ENCODE data around the gene HOXB2. TPM values are rescaled to one million over a fixed set of nuclear protein-coding genes. Genes with fewer than 3 reads are reported as not detected.

The HOXB2 gene
- 2.0 TPM for total RNA-seq (2013)
- polyA plus RNA-seq = 1 to 10 TPM; 1.6 to 3.8 (median 3.3) TPM
- 1.5 and 2.6 TPM in 2 replicates for polyA minus RNA-seq
- 0.44 to 2.9 (median 1.5) reads per million in 11 experiments for total RNA-seq

GRCh38 chr17:48545022-48545375 lies at the start of gene HOXB2:
TSS of gene HOXB2 (minus strand) at chr17:48545109. CDS start at chr17:48544911, 198 bp downstream.
- peak within 1 kb of the TSS; percentile 81 to 92 for H3K4me3 Mint-ChIP-seq
- intact Hi-C loops (cut with micrococcal nuclease) = no loop called here
- H2AFZ ChIP-seq (ENCODE audit: insufficient read depth, low read depth, low read length, poor library complexity, severe bottlenecking) = peak within 1 kb of the TSS; percentile 97
- peaks cover 0 to 27% (median 18%) of the 10 kb centered on the region in 7 donors for H3K9me3 Mint-ChIP-seq
- H3K9me3 ChIP-seq (replicated peaks in 1 of 2; ENCODE audit: control insufficient read depth in 1 of 2, insufficient read depth in 1 of 2, low read length in 2 of 2) = no peaks in the 10 kb centered on the region
- peak within 1 kb of the TSS; percentile 57 for H3K9ac ChIP-seq (ENCODE audit: insufficient read depth, low read length, poor library complexity, severe bottlenecking)
- H3K27ac Mint-ChIP-seq = peak within 1 kb of the TSS in 6 of 7 donors; percentile 2 to 90 (median 61)
- peaks cover 35 to 78% of the 10 kb centered on the region in 2 donors for H3K27me3 ChIP-seq (ENCODE audit: control insufficient read depth in 2 of 2, insufficient read depth in 2 of 2, low read length in 2 of 2)
- H3K27me3 Mint-ChIP-seq (ENCODE audit: low read depth in 3 of 3) = peaks cover 78 to 85% (median 83%) of the 10 kb centered on the region in 3 donors
- peak within 1 kb of the TSS in 1 of 2 donors; percentile 42 for H3K27ac ChIP-seq (ENCODE audit: low read depth in 1 of 2, low read length in 2 of 2)
- H3K36me3 Mint-ChIP-seq = peaks cover 5 to 17% of the 10 kb centered on the region in 2 donors
- H3K4me2 ChIP-seq (replicated peaks; ENCODE audit: extremely low read depth, low read length, poor library complexity, severe bottlenecking) = peak within 1 kb of the TSS; percentile 73
- H4K20me1 ChIP-seq (ENCODE audit: insufficient read depth, low read length) = no peaks in the 10 kb centered on the region
- H3K4me1 ChIP-seq (ENCODE audit: control insufficient read depth in 1 of 2, insufficient read depth in 2 of 2, low read length in 2 of 2) = peaks cover 41 to 58% of the 10 kb centered on the region in 2 donors
- WGBS (ENCODE audit: insufficient coverage) = no CpG with 5 or more reads among the region's 12 CpGs
- DNase-seq = no peak
- H3K79me2 ChIP-seq (ENCODE audit: insufficient read depth, low read length) = no peaks in the 10 kb centered on the region
- TF ChIP-seq, protein P1, sequence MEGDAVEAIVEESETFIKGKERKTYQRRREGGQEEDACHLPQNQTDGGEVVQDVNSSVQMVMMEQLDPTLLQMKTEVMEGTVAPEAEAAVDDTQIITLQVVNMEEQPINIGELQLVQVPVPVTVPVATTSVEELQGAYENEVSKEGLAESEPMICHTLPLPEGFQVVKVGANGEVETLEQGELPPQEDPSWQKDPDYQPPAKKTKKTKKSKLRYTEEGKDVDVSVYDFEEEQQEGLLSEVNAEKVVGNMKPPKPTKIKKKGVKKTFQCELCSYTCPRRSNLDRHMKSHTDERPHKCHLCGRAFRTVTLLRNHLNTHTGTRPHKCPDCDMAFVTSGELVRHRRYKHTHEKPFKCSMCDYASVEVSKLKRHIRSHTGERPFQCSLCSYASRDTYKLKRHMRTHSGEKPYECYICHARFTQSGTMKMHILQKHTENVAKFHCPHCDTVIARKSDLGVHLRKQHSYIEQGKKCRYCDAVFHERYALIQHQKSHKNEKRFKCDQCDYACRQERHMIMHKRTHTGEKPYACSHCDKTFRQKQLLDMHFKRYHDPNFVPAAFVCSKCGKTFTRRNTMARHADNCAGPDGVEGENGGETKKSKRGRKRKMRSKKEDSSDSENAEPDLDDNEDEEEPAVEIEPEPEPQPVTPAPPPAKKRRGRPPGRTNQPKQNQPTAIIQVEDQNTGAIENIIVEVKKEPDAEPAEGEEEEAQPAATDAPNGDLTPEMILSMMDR (IDR thresholded peaks at IDR 0.05) = no peak
- H3K4me1 Mint-ChIP-seq = peaks cover 62% of the 10 kb centered on the region
- no peaks in the 10 kb centered on the region for H3K36me3 ChIP-seq (replicated peaks in 1 of 2; ENCODE audit: control insufficient read depth in 1 of 2, insufficient read depth in 2 of 2, low read length in 2 of 2)
- H3K4me3 ChIP-seq (replicated peaks in 1 of 3; ENCODE audit: low read depth in 2 of 3, low read length in 3 of 3) = peak within 1 kb of the TSS; percentile 57 to 83 (median 62)

GRCh38 chr17:48593840-48594537 lies 49.1 kb upstream of the HOXB2 start:
- Histone ChIP-seq H3K27me3 (ENCODE audit: control insufficient read depth in 2 of 2, insufficient read depth in 2 of 2, low read length in 2 of 2) (peaks cover 78 to 100% of the 10 kb centered on the region in 2 donors), H3K9me3 (replicated peaks in 1 of 2; ENCODE audit: control insufficient read depth in 1 of 2, insufficient read depth in 1 of 2, low read length in 2 of 2) (peaks cover 0 to 37% of the 10 kb centered on the region in 2 donors), H3K79me2 (ENCODE audit: insufficient read depth, low read length) (no peaks in the 10 kb centered on the region), H3K4me2 (replicated peaks; ENCODE audit: extremely low read depth, low read length, poor library complexity, severe bottlenecking) (no peak overlapping the region), H3K27ac (ENCODE audit: low read depth in 1 of 2, low read length in 2 of 2) (no peak overlapping the region), H3K36me3 (replicated peaks in 1 of 2; ENCODE audit: control insufficient read depth in 1 of 2, insufficient read depth in 2 of 2, low read length in 2 of 2) (no peaks in the 10 kb centered on the region), H2AFZ (ENCODE audit: insufficient read depth, low read depth, low read length, poor library complexity, severe bottlenecking) (no peak overlapping the region), H3K4me1 (ENCODE audit: control insufficient read depth in 1 of 2, insufficient read depth in 2 of 2, low read length in 2 of 2) (peaks cover 27 to 38% of the 10 kb centered on the region in 2 donors), H3K4me3 (replicated peaks in 1 of 3; ENCODE audit: low read depth in 2 of 3, low read length in 3 of 3) (no peak overlapping the region), H3K9ac (ENCODE audit: insufficient read depth, low read length, poor library complexity, severe bottlenecking) (no peak overlapping the region), H4K20me1 (ENCODE audit: insufficient read depth, low read length) (no peaks in the 10 kb centered on the region)
- Mint-ChIP-seq H3K27me3 (ENCODE audit: low read depth in 3 of 3) (peaks cover 99 to 100% (median 100%) of the 10 kb centered on the region in 3 donors), H3K36me3 (peaks cover 12 to 31% of the 10 kb centered on the region in 2 donors), H3K9me3 (peaks cover 0 to 38% (median 15%) of the 10 kb centered on the region in 7 donors), H3K27ac (no peak overlapping the region), H3K4me1 (peaks cover 50% of the 10 kb centered on the region), H3K4me3 (peak overlapping the region in 1 of 2 donors; percentile 92)
- intact Hi-C loops (cut with micrococcal nuclease) = loop anchor here (5.0 kb wide), 2 partner anchors 102 to 257 kb away; no protein-coding TSS in a partner anchor
- peak; percentile 53 to 66 (median 54) for DNase-seq
- WGBS (ENCODE audit: insufficient coverage) = 20% methylated on average over 27 of the region's 37 CpGs
- TF ChIP-seq, protein P1 (IDR thresholded peaks at IDR 0.05) = peak; percentile 82

Data from CD14-positive monocyte (primary cell).